H9 (cell line): Measurements from ENCODE around the gene MED9. TPM values are rescaled to one million over a fixed set of nuclear protein-coding genes. Genes with fewer than 3 reads are reported as not detected.

Experiments
- DNase-seq: peaks from one replicate; pipeline ENCODE4 v3.0.0-alpha.2; 2017
- H2AFZ ChIP-seq: one replicate; pipeline ENCODE4 v1.6.1; 2013; ENCODE audit warnings: mild to moderate bottlenecking, low read length, control low read depth, moderate library complexity
- H2AK5ac ChIP-seq: 2 replicates; pipeline ENCODE4 v1.6.1; 2013; ENCODE audit warnings: low read length, control low read depth, mixed read lengths; ENCODE audit not compliant: insufficient read length
- H2BK120ac ChIP-seq: one replicate; pipeline ENCODE4 v1.6.1; 2013; ENCODE audit warnings: low read depth, mild to moderate bottlenecking, low read length, control low read depth, inconsistent platforms; ENCODE audit not compliant: poor library complexity, severe bottlenecking
- H2BK12ac ChIP-seq: 2 replicates; pipeline ENCODE4 v1.6.1; 2013; ENCODE audit warnings: low read length, control low read depth, mixed read lengths, low read depth; ENCODE audit not compliant: insufficient read length
- H2BK15ac ChIP-seq: 2 replicates; pipeline ENCODE4 v1.6.1; 2013; ENCODE audit warnings: low read depth, low read length, control low read depth
- H2BK20ac ChIP-seq: one replicate; pipeline ENCODE4 v1.6.1; 2013; ENCODE audit warnings: low read depth, mild to moderate bottlenecking, low read length, control low read depth, inconsistent platforms; ENCODE audit not compliant: poor library complexity, severe bottlenecking
- H2BK5ac ChIP-seq: 2 replicates; pipeline ENCODE4 v1.6.1; 2013; ENCODE audit warnings: low read length, control low read depth, mixed read lengths; ENCODE audit not compliant: insufficient read length
- H3K14ac ChIP-seq: 2 replicates; pipeline ENCODE4 v1.6.1; 2013; ENCODE audit warnings: low read length, control low read depth; ENCODE audit not compliant: insufficient read depth
- H3K18ac ChIP-seq: 2 replicates; pipeline ENCODE4 v1.6.1; 2013; ENCODE audit warnings: low read depth, mild to moderate bottlenecking, mixed read lengths, low read length, control low read depth; ENCODE audit not compliant: insufficient read length
- H3K23ac ChIP-seq: 2 replicates; pipeline ENCODE4 v1.6.1; 2013; ENCODE audit warnings: low read length, control low read depth, mixed read lengths, low read depth; ENCODE audit not compliant: insufficient read length
- H3K23me2 ChIP-seq: 2 replicates; pipeline ENCODE4 v1.6.1; 2013; ENCODE audit warnings: low read depth, mild to moderate bottlenecking, mixed read lengths, low read length, control low read depth; ENCODE audit not compliant: insufficient read length, poor library complexity, severe bottlenecking
- H3K27ac ChIP-seq: 2 replicates; pipeline ENCODE4 v1.5.1; 2013; ENCODE audit warnings: low read length, control low read depth, mixed read lengths, low read depth; ENCODE audit not compliant: insufficient read length
- H3K27me3 ChIP-seq: 2 replicates; pipeline ENCODE4 v1.6.1; 2013; ENCODE audit warnings: low read length, control low read depth, inconsistent platforms; ENCODE audit not compliant: insufficient read depth
- H3K4ac ChIP-seq: 2 replicates; pipeline ENCODE4 v1.6.1; 2013; ENCODE audit warnings: low read depth, mild to moderate bottlenecking, control low read depth, inconsistent platforms, low read length, moderate library complexity
- H3K4me1 ChIP-seq: 2 replicates; pipeline ENCODE4 v1.6.1; 2013; ENCODE audit warnings: low read length, control low read depth, inconsistent platforms; ENCODE audit not compliant: insufficient read depth
- H3K4me2 ChIP-seq: 2 replicates; pipeline ENCODE4 v1.6.1; 2013; ENCODE audit warnings: low read length, control low read depth, mixed read lengths; ENCODE audit not compliant: insufficient read length, insufficient read depth
- H3K56ac ChIP-seq: 2 replicates; pipeline ENCODE4 v1.6.1; 2013; ENCODE audit warnings: low read depth, mild to moderate bottlenecking, mixed read lengths, low read length, control low read depth; ENCODE audit not compliant: insufficient read length
- H3K79me1 ChIP-seq: 2 replicates; pipeline ENCODE4 v1.6.1; 2013; ENCODE audit warnings: low read depth, mild to moderate bottlenecking, moderate library complexity, low read length, control low read depth, inconsistent platforms; ENCODE audit not compliant: insufficient read depth, poor library complexity, severe bottlenecking
- H3K79me2 ChIP-seq: 2 replicates; pipeline ENCODE4 v1.6.1; 2013; ENCODE audit warnings: low read length, control low read depth, inconsistent platforms; ENCODE audit not compliant: insufficient read depth
- H3K9ac ChIP-seq: 2 replicates; pipeline ENCODE4 v1.6.1; 2013; ENCODE audit warnings: low read length, control low read depth, mixed read lengths; ENCODE audit not compliant: insufficient read length; ENCODE audit errors: extremely low read depth
- H3K9me3 ChIP-seq: one replicate; pipeline ENCODE4 v1.6.1; 2013; ENCODE audit warnings: low read depth, low read length, inconsistent platforms; ENCODE audit not compliant: control insufficient read depth
- H3T11ph ChIP-seq: one replicate; pipeline ENCODE4 v1.6.1; 2013; ENCODE audit warnings: mild to moderate bottlenecking, low read length, control low read depth, inconsistent platforms
- H4K20me1 ChIP-seq: one replicate; pipeline ENCODE4 v1.6.1; 2013; ENCODE audit not compliant: control insufficient read depth, insufficient read length, insufficient read depth
- H4K5ac ChIP-seq: 2 replicates; pipeline ENCODE4 v1.6.1; 2013; ENCODE audit warnings: low read depth, mild to moderate bottlenecking, mixed read lengths, low read length, control low read depth; ENCODE audit not compliant: insufficient read length
- H4K8ac ChIP-seq: replicated peaks from 2 replicates; pipeline ENCODE4 v1.6.1; 2013; ENCODE audit warnings: low read length, control low read depth, mixed read lengths, low read depth; ENCODE audit not compliant: insufficient read length
- H4K91ac ChIP-seq: 2 replicates; pipeline ENCODE4 v1.6.1; 2013; ENCODE audit warnings: low read depth, mild to moderate bottlenecking, moderate library complexity, mixed read lengths, low read length, control low read depth; ENCODE audit not compliant: insufficient read length
- H3K27ac Mint-ChIP-seq, 3 experiments: 2 replicates in 2 of 3; 3 replicates in 1 of 3; pipeline ENCODE4 v1.8.0; 2020 to 2021; ENCODE audit warnings: mixed read lengths in 3 of 3, mild to moderate bottlenecking in 1 of 3, moderate library complexity in 1 of 3
- H3K27me3 Mint-ChIP-seq: 2 replicates; pipeline ENCODE4 v1.8.0; 2021; ENCODE audit warnings: low read depth, mild to moderate bottlenecking, moderate library complexity, mixed read lengths
- H3K36me3 Mint-ChIP-seq, 3 experiments: 2 replicates in 2 of 3; 3 replicates in 1 of 3; pipeline ENCODE4 v1.8.0; 2020 to 2021; ENCODE audit warnings: low read depth in 3 of 3, mixed read lengths in 3 of 3; ENCODE audit not compliant: insufficient read depth in 1 of 3
- H3K4me1 Mint-ChIP-seq, 2 experiments: 2 replicates each; pipeline ENCODE4 v1.8.0; 2020; ENCODE audit warnings: mixed read lengths in 2 of 2
- H3K4me3 Mint-ChIP-seq, 2 experiments: 2 replicates in 1 of 2; 3 replicates in 1 of 2; pipeline ENCODE4 v1.8.0; 2020 to 2021; ENCODE audit warnings: mild to moderate bottlenecking in 2 of 2, mixed read lengths in 2 of 2, moderate library complexity in 1 of 2
- H3K9me3 Mint-ChIP-seq, 2 experiments: 2 replicates in 1 of 2; 3 replicates in 1 of 2; pipeline ENCODE4 v1.8.0; 2020; ENCODE audit warnings: mild to moderate bottlenecking in 2 of 2, mixed read lengths in 2 of 2, moderate library complexity in 1 of 2
- CTCF ChIP-seq: fragments of 200-600 bp; sonication (generic); conservative IDR thresholded peaks from 3 replicates; pipeline ENCODE4 v1.8.0; 2021; ENCODE audit warnings: antibody characterized with exemption, mild to moderate bottlenecking
- WGBS: extraction: QIAGEN DNeasy Blood & Tissue Kit; methylation state at CpG from one replicate; pipeline ENCODE4 v1.1.7; 2013; ENCODE audit warnings: missing lambda C conversion rate, low lambda C conversion rate, mixed read lengths; ENCODE audit not compliant: insufficient read length; ENCODE audit errors: extremely low coverage; 5-methylcytosine and 5-hydroxymethylcytosine counted together
- total RNA-seq: library from RNA; stranded (reverse); gene quantifications from 2 replicates; pipeline ENCODE4 v1.2.1, GENCODE V29; 2021

The MED9 gene
- total RNA-seq, 1 experiment from 2014 or later: 20.0 TPM

- no peak overlapping the region for H2BK15ac ChIP-seq
- no peaks in the 10 kb centered on the region for H3K9me3 ChIP-seq
- Mint-ChIP-seq H3K4me3 (no peak overlapping the region), H3K27me3 (no peaks in the 10 kb centered on the region), H3K9me3 (no peaks in the 10 kb centered on the region), H3K27ac (peak overlapping the region in 1 of 3 experiments; percentile 38; a peak in 1 of 7 replicates), H3K36me3 (peaks cover 0 to 3% (median 0%) of the 10 kb centered on the region in 3 experiments; a peak in 2 of 7 replicates), H3K4me1 (peaks cover 24 to 26% of the 10 kb centered on the region in 2 experiments)
- H3K4me1 ChIP-seq: peaks cover 4% of the 10 kb centered on the region; the same call in 1 of the 2 replicates
- no peak for TF ChIP-seq CTCF
- no peak overlapping the region for H3K4me2 ChIP-seq
- no peak overlapping the region for H3K14ac ChIP-seq
- no peak overlapping the region for H3K4ac ChIP-seq
- H3K9ac ChIP-seq: no peak overlapping the region
- no peak overlapping the region for H2BK5ac ChIP-seq
- H2BK20ac ChIP-seq: no peak overlapping the region
- H3K79me1 ChIP-seq: no peaks in the 10 kb centered on the region
- H3T11ph ChIP-seq: no peak overlapping the region
- WGBS: no CpG with 5 or more reads among the region's 21 CpGs
- H3K79me2 ChIP-seq: no peaks in the 10 kb centered on the region
- no peak overlapping the region for H3K18ac ChIP-seq
- no peaks in the 10 kb centered on the region for H3K23me2 ChIP-seq
- no peak overlapping the region for H2BK12ac ChIP-seq
- no peak overlapping the region for H2BK120ac ChIP-seq
- H3K23ac ChIP-seq: no peak overlapping the region
- H4K20me1 ChIP-seq: no peaks in the 10 kb centered on the region
- H2AK5ac ChIP-seq: no peak overlapping the region
- H3K56ac ChIP-seq: no peak overlapping the region
- H4K91ac ChIP-seq: no peak overlapping the region
- no peaks in the 10 kb centered on the region for H3K27me3 ChIP-seq
- no peak overlapping the region for H3K27ac ChIP-seq
- H2AFZ ChIP-seq: no peak overlapping the region
- H4K5ac ChIP-seq: no peak overlapping the region
- H4K8ac ChIP-seq: no peak overlapping the region
- no peak for DNase-seq
These were observed 39.4 kb downstream of the MED9 start for GRCh38 chr17:17515934-17516930.
